ENCODE measurements around the gene ACAN.

DNA sequence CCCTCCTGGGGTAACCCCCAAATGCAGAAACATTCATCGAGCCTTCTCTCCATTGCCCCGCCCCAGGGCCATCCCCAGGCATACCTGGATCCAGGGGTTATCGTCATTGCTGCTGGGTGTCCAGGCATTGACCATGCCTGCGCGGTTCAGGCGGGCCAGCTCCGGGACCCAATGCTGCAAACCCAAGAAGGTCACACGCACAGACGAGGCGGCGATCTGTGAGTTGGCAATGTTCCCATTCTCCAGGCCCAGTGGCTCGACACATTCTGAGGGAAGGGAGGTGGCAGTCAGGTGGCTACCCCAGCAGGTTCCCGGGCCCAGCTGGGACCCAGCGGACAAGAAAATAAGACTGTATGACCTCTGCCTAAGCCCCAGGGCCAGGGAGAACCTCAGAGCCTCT lies 103.9 kb downstream of the ACAN start:
- no peak for TF ChIP-seq ZNF565 (CRISPR knock-in tag; conservative IDR thresholded peaks at IDR 0.05; ENCODE audit: low read depth)
- TF ChIP-seq PPARA (CRISPR knock-in tag; IDR thresholded peaks at IDR 0.05; ENCODE audit: borderline replicate concordance), result no peak
- TF ChIP-seq ZFP30 (CRISPR knock-in tag; IDR thresholded peaks at IDR 0.05), result no peak
- no peak for TF ChIP-seq CSRNP3 (CRISPR knock-in tag; IDR thresholded peaks at IDR 0.05)
- TF ChIP-seq ZNF70 (CRISPR knock-in tag; IDR thresholded peaks at IDR 0.05), result no peak
- TF ChIP-seq, protein P1, sequence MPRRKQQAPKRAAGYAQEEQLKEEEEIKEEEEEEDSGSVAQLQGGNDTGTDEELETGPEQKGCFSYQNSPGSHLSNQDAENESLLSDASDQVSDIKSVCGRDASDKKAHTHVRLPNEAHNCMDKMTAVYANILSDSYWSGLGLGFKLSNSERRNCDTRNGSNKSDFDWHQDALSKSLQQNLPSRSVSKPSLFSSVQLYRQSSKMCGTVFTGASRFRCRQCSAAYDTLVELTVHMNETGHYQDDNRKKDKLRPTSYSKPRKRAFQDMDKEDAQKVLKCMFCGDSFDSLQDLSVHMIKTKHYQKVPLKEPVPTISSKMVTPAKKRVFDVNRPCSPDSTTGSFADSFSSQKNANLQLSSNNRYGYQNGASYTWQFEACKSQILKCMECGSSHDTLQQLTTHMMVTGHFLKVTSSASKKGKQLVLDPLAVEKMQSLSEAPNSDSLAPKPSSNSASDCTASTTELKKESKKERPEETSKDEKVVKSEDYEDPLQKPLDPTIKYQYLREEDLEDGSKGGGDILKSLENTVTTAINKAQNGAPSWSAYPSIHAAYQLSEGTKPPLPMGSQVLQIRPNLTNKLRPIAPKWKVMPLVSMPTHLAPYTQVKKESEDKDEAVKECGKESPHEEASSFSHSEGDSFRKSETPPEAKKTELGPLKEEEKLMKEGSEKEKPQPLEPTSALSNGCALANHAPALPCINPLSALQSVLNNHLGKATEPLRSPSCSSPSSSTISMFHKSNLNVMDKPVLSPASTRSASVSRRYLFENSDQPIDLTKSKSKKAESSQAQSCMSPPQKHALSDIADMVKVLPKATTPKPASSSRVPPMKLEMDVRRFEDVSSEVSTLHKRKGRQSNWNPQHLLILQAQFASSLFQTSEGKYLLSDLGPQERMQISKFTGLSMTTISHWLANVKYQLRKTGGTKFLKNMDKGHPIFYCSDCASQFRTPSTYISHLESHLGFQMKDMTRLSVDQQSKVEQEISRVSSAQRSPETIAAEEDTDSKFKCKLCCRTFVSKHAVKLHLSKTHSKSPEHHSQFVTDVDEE (CRISPR knock-in tag; IDR thresholded peaks at IDR 0.05), result no peak
- TF ChIP-seq, protein P2, sequence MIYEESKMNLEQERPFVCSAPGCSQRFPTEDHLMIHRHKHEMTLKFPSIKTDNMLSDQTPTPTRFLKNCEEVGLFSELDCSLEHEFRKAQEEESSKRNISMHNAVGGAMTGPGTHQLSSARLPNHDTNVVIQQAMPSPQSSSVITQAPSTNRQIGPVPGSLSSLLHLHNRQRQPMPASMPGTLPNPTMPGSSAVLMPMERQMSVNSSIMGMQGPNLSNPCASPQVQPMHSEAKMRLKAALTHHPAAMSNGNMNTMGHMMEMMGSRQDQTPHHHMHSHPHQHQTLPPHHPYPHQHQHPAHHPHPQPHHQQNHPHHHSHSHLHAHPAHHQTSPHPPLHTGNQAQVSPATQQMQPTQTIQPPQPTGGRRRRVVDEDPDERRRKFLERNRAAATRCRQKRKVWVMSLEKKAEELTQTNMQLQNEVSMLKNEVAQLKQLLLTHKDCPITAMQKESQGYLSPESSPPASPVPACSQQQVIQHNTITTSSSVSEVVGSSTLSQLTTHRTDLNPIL (CRISPR knock-in tag; IDR thresholded peaks at IDR 0.05; ENCODE audit: low read depth), result no peak
- no peak for TF ChIP-seq ARNTL (CRISPR knock-in tag; IDR thresholded peaks at IDR 0.05; ENCODE audit: borderline replicate concordance, low read depth)
- no peak for TF ChIP-seq TOX (CRISPR knock-in tag; IDR thresholded peaks at IDR 0.05; ENCODE audit: borderline replicate concordance)
